Measurements from ENCODE around the gene FRMD4A. TPM values are rescaled to one million over a fixed set of nuclear protein-coding genes. Genes with fewer than 3 reads are reported as not detected.
A peak's percentile ranks its signal among the peaks of the same experiment; 100 is the strongest.

Gene FRMD4A
- total RNA-seq, 2 experiments from 2014 or later: 3.1 to 3.7 TPM

DNA sequence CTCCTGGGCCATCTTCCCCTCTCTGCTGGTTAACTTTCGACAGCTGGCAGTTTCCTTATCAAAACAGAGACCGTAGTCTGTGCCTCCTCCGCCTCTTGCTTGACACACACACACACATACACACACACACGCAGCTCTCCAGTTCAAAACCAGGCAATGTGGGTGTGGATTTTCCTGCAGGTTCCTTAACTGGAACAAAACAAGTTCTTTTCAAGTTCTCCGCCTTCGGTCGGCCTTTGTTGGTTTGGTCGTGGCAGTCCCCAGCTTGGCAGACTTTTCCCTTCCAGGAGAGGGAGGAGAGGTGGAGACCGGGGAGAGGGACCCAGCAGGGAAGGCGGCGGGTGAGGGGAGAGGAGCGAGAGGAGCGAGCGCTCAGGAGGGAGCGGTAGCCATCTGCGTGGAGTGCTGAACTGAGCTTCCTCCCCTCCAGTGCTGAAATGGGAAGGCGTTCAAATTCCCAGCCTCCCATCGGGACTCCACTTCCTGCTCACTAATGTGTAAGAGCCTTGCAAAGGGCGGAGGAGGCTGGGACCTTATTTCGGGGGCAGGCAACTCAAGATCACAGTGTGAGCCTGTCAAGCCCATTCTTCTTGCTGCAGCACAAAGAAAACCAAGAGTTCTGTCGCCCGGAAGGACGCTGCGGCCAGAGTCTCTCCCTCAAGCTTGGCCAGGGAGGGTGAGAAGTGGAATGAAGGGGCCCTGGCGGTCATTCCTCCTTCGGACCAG, 623.4 kb downstream of the FRMD4A start:
- H3K27ac ChIP-seq (ENCODE audit: low read depth in 1 of 2, low read length in 2 of 2): no peak overlapping the region
- peak; percentile 48 for ATAC-seq (ENCODE audit: poor library complexity)
- no peak overlapping the region for H3K27ac Mint-ChIP-seq
- intact Hi-C loops (cut with DNase I, micrococcal nuclease): no loop called here
- H3K27me3 Mint-ChIP-seq: peaks cover 46% of the 10 kb centered on the region
- H3K4me1 ChIP-seq (ENCODE audit: insufficient read depth, low read length): peaks cover 16% of the 10 kb centered on the region
- H3K36me3 ChIP-seq (ENCODE audit: insufficient read depth, low read length): no peaks in the 10 kb centered on the region
- no peaks in the 10 kb centered on the region for H3K9me3 Mint-ChIP-seq
- H3K27me3 ChIP-seq (ENCODE audit: control insufficient read depth in 1 of 2, insufficient read depth in 2 of 2, low read length in 2 of 2): peaks cover 5 to 20% of the 10 kb centered on the region in 2 experiments
- H3K4me3 Mint-ChIP-seq: peak overlapping the region; percentile 52
- TF ChIP-seq, protein P1, sequence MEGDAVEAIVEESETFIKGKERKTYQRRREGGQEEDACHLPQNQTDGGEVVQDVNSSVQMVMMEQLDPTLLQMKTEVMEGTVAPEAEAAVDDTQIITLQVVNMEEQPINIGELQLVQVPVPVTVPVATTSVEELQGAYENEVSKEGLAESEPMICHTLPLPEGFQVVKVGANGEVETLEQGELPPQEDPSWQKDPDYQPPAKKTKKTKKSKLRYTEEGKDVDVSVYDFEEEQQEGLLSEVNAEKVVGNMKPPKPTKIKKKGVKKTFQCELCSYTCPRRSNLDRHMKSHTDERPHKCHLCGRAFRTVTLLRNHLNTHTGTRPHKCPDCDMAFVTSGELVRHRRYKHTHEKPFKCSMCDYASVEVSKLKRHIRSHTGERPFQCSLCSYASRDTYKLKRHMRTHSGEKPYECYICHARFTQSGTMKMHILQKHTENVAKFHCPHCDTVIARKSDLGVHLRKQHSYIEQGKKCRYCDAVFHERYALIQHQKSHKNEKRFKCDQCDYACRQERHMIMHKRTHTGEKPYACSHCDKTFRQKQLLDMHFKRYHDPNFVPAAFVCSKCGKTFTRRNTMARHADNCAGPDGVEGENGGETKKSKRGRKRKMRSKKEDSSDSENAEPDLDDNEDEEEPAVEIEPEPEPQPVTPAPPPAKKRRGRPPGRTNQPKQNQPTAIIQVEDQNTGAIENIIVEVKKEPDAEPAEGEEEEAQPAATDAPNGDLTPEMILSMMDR (IDR thresholded peaks at IDR 0.05): no peak
- peak in 5 of 14 experiments; percentile 3 to 36 (median 21) for DNase-seq
- peaks cover 23% of the 10 kb centered on the region for H3K4me1 Mint-ChIP-seq (ENCODE audit: low read depth)
- POLR2A ChIA-PET: no interaction called here
- peak overlapping the region; percentile 40 for H3K4me3 ChIP-seq (ENCODE audit: low read length)
- H3K36me3 Mint-ChIP-seq (ENCODE audit: low read depth): no peaks in the 10 kb centered on the region
- CTCF ChIA-PET: no interaction called here
- H3K9me3 ChIP-seq (ENCODE audit: control insufficient read depth in 1 of 2, insufficient read depth in 1 of 2, low read length in 2 of 2): no peaks in the 10 kb centered on the region

DNA sequence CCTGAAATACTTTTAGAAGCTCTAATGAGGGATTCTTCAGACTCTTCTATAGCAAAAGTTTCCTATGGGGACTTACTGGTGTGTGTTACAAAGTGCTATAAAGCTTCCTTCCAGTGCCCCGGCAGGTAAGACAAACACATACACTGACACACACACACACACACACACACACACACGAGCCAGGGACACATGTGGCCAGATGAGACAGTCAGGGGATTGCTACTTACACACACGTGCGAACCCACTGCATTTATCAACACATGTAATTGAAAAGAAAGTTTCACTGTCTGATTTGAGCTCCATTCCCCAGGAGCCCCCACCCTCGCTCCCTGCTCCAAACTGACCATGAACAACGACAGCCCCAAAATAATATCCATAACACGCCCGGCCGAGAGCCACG, 624.1 kb downstream of the FRMD4A start:
- TF ChIP-seq, protein P1 (IDR thresholded peaks at IDR 0.05): no peak
- Mint-ChIP-seq H3K4me1 (ENCODE audit: low read depth) (peaks cover 23% of the 10 kb centered on the region), H3K4me3 (peak overlapping the region; percentile 52), H3K27me3 (peaks cover 47% of the 10 kb centered on the region), H3K9me3 (no peaks in the 10 kb centered on the region), H3K27ac (no peak overlapping the region), H3K36me3 (ENCODE audit: low read depth) (no peaks in the 10 kb centered on the region)
- ATAC-seq (ENCODE audit: poor library complexity): no peak
- ChIA-PET CTCF (no interaction called here), POLR2A (interaction anchor here (1.0 kb wide), 1 partner anchor 12 kb away, joined by 3 read pairs; no protein-coding TSS in a partner anchor)
- intact Hi-C loops (cut with DNase I, micrococcal nuclease): no loop called here
- Histone ChIP-seq H3K4me1 (ENCODE audit: insufficient read depth, low read length) (peaks cover 16% of the 10 kb centered on the region), H3K27me3 (ENCODE audit: control insufficient read depth in 1 of 2, insufficient read depth in 2 of 2, low read length in 2 of 2) (peaks cover 5 to 20% of the 10 kb centered on the region in 2 experiments), H3K36me3 (ENCODE audit: insufficient read depth, low read length) (no peaks in the 10 kb centered on the region), H3K4me3 (ENCODE audit: low read length) (no peak overlapping the region), H3K9me3 (ENCODE audit: control insufficient read depth in 1 of 2, insufficient read depth in 1 of 2, low read length in 2 of 2) (no peaks in the 10 kb centered on the region), H3K27ac (ENCODE audit: low read depth in 1 of 2, low read length in 2 of 2) (no peak overlapping the region)
- no peak for DNase-seq

DNA sequence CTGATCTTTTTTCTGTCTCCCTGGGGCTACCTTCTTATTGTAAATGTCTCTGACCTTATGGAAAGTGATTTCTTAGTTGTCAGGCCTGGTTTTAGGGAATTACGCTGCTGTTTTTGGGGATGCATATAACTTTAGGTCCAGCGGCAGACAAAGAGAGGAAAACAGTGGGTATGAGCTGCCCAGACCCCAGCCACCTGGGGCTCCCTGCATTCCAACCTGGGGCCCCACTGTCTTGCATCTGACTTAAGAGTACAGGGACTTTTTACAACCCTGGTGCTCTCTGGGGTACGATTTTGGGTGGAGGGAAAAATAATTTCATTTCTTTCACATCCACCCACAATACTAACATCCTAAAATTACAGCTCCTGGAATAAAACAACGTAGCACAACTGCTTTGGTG, 624.5 kb downstream of the FRMD4A start:
- ATAC-seq (ENCODE audit: poor library complexity) (no peak), DNase-seq (no peak)
- no peak overlapping the region for H3K4me3 ChIP-seq (ENCODE audit: low read length)
- peaks cover 16% of the 10 kb centered on the region for H3K4me1 ChIP-seq (ENCODE audit: insufficient read depth, low read length)
- Mint-ChIP-seq H3K4me1 (ENCODE audit: low read depth) (peaks cover 23% of the 10 kb centered on the region), H3K27ac (no peak overlapping the region), H3K4me3 (no peak overlapping the region), H3K36me3 (ENCODE audit: low read depth) (no peaks in the 10 kb centered on the region), H3K27me3 (peaks cover 52% of the 10 kb centered on the region), H3K9me3 (no peaks in the 10 kb centered on the region)
- H3K36me3 ChIP-seq (ENCODE audit: insufficient read depth, low read length): no peaks in the 10 kb centered on the region
- intact Hi-C loops (cut with DNase I, micrococcal nuclease): no loop called here
- no peaks in the 10 kb centered on the region for H3K9me3 ChIP-seq (ENCODE audit: control insufficient read depth in 1 of 2, insufficient read depth in 1 of 2, low read length in 2 of 2)
- TF ChIP-seq, protein P1 (IDR thresholded peaks at IDR 0.05): no peak
- peaks cover 5 to 20% of the 10 kb centered on the region in 2 experiments for H3K27me3 ChIP-seq (ENCODE audit: control insufficient read depth in 1 of 2, insufficient read depth in 2 of 2, low read length in 2 of 2)
- H3K27ac ChIP-seq (ENCODE audit: low read depth in 1 of 2, low read length in 2 of 2): no peak overlapping the region
- ChIA-PET POLR2A (interaction anchor here (1.0 kb wide), 1 partner anchor 12 kb away, joined by 3 read pairs; no protein-coding TSS in a partner anchor), CTCF (no interaction called here)
